Immature natural killer cell (primary cell): ENCODE data around the gene TBC1D16. TPM values are rescaled to one million over a fixed set of nuclear protein-coding genes. Genes with fewer than 3 reads are reported as not detected.
"Not testable (repeated sequence)": the region's sequence is repeated elsewhere in the genome, so short reads cannot be mapped to it uniquely, and the experiment has no call there.

ENCODE experiments used
- DNase-seq, 3 donors: peaks; one replicate each; pipeline ENCODE4 v3.0.0; 2022; ENCODE audit warnings: mixed read lengths in 1 of 3
- H3K27ac Mint-ChIP-seq, 6 donors: one replicate each; pipeline ENCODE4 v1.8.0; 2020; ENCODE audit warnings: mixed read lengths in 6 of 6, mild to moderate bottlenecking in 5 of 6, inconsistent platforms in 4 of 6, moderate library complexity in 3 of 6
- H3K27me3 Mint-ChIP-seq, 3 donors: one replicate each; pipeline ENCODE4 v1.8.0; 2020 to 2021; ENCODE audit warnings: low read depth in 3 of 3, mild to moderate bottlenecking in 3 of 3, mixed read lengths in 3 of 3, moderate library complexity in 3 of 3, inconsistent platforms in 1 of 3
- H3K36me3 Mint-ChIP-seq, 3 donors: one replicate each; pipeline ENCODE4 v1.8.0; 2020; ENCODE audit warnings: mixed read lengths in 3 of 3, inconsistent platforms in 2 of 3, mild to moderate bottlenecking in 2 of 3
- H3K4me1 Mint-ChIP-seq, 2 donors: one replicate each; pipeline ENCODE4 v1.8.0; 2020; ENCODE audit warnings: inconsistent platforms in 2 of 2, mild to moderate bottlenecking in 2 of 2, mixed read lengths in 2 of 2, moderate library complexity in 1 of 2
- H3K4me3 Mint-ChIP-seq, 5 donors: one replicate each; pipeline ENCODE4 v1.8.0; 2020; ENCODE audit warnings: mild to moderate bottlenecking in 5 of 5, mixed read lengths in 5 of 5, inconsistent platforms in 3 of 5, moderate library complexity in 3 of 5
- H3K9me3 Mint-ChIP-seq, 6 donors: one replicate each; pipeline ENCODE4 v1.8.0; 2020; ENCODE audit warnings: mild to moderate bottlenecking in 6 of 6, mixed read lengths in 6 of 6, inconsistent platforms in 4 of 6, moderate library complexity in 3 of 6
- polyA plus RNA-seq, 3 donors: library from polyadenylated mRNA; unstranded; fragments of 300-500 nt; fragmentation: Illumina TruSeq; gene quantifications; one replicate each; pipeline ENCODE4 v1.2.3, GENCODE V29; 2021

TBC1D16 gene
- polyA plus RNA-seq, 3 donors from 2014 or later, result 0.27 TPM; not detected in 2

DNA sequence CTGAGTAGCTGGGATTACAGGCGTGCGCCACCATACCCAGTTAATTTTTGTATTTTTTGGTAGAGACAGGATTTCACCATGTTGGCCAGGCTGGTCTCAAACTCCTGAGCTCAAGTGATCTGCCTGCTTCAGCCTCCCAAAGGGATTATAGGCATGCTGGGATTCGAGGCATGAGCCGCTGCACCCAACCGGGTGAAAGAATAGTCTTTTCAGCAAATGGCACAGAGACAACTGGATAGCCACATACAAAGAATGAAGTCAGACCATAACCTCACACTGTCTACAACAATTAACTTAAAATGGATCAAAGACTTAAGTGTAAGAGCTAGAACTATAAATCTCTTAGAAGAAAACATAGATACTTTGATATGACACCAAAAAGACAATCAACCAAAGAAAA is 67.6 kb downstream of the TBC1D16 start:
- Mint-ChIP-seq H3K9me3 (no peaks in the 10 kb centered on the region), H3K27me3 (peaks cover 3 to 18% (median 4%) of the 10 kb centered on the region in 3 donors), H3K36me3 (no peaks in the 10 kb centered on the region), H3K4me3 (no peak overlapping the region), H3K4me1 (no peaks in the 10 kb centered on the region), H3K27ac (no peak overlapping the region)
- DNase-seq, result no peak

DNA sequence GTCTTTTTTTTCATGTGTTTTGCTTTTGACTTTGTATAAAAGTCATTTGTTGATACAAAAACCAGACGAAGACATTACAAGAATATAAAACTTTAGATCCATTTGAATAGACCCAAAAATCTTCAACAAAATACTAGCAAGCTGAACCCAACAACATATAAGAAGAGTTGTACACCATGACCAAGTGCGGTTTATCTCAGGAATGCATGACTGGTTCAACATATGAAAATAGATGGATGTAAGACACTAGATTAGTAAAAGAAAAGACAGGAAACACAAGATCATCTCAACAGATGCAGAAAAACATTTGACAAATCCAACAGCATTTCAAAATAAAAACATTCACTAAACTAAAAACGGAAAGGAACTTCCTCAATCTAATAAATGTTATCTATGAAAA is 69.0 kb downstream of the TBC1D16 start:
- Mint-ChIP-seq H3K4me1 (no peaks in the 10 kb centered on the region), H3K36me3 (no peaks in the 10 kb centered on the region), H3K4me3 (no peak overlapping the region), H3K9me3 (no peaks in the 10 kb centered on the region), H3K27ac (no peak overlapping the region), H3K27me3 (peaks cover 3 to 18% (median 4%) of the 10 kb centered on the region in 3 donors)
- no peak for DNase-seq

DNA sequence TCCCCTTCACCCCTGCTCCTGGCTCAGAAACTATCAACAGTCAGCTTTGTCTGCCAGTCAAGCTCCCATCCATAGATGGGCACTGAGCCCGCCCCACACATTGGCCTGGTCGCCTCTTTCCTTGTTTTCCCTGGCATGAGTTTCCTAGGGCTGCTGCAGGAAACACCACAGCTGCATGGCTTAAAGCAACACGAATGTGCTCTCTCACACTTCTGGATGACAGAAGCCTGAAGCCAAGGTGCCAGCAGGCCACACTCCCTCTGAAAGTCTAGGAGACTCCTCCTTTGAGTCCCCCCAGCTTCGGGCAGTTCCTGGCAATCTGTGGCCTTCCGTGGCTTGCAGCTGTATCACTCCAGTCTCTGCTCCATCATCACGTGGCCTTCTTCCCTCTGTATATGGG is 69.9 kb downstream of the TBC1D16 start:
- no peaks in the 10 kb centered on the region for H3K4me1 Mint-ChIP-seq
- H3K4me3 Mint-ChIP-seq, result no peak overlapping the region

DNA sequence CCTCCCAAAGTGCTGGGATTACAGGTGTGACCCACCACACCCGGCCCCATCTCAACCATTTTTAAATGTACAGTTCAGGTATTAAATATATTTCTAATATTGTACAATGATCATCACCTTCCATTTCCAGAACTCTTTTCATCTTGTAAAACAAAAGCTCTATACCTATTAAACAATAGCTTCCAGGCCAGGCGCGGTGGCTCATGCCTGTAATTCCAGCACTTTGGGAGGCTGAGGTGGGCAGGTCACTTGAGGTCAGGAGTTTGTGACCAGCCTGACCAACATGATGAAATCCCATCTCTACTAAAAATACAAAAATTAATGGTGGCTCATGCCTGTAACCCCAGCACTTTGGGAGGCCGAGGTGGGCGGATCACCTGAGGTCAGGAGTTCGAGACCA is 73.2 kb downstream of the TBC1D16 start:
- DNase-seq, H3K27ac Mint-ChIP-seq, H3K4me3 Mint-ChIP-seq, H3K4me1 Mint-ChIP-seq, H3K9me3 Mint-ChIP-seq, H3K36me3 Mint-ChIP-seq: not testable (repeated sequence)
- H3K27me3 Mint-ChIP-seq, result peaks cover 2 to 17% (median 7%) of the 10 kb centered on the region in 3 donors

More for the DNA sequence above, 69.9 kb downstream of the TBC1D16 start:
- no peak for DNase-seq
- Mint-ChIP-seq H3K36me3 (no peaks in the 10 kb centered on the region), H3K9me3 (no peaks in the 10 kb centered on the region), H3K27me3 (peaks cover 3 to 20% (median 3%) of the 10 kb centered on the region in 3 donors), H3K27ac (no peak overlapping the region)

DNA sequence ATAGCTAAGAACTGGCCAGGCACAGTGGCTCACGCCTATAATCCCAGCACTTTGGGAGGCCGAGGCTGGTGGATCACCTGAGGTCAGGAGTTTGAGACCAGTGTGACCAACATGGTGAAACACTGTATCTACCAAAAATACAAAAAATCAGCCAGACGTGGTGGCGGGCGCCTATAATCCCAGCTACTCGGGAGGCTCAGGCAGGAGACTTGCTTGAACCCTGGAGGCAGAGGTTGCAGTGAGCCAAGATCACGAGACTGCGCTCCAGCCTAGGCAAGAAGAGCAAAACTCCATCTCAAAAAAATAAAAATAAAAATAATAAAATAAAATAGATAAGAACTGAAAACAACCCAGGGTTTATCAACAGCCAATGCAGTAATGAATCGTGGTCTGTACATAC is 74.1 kb downstream of the TBC1D16 start:
- not testable (repeated sequence) for H3K36me3 Mint-ChIP-seq, H3K4me1 Mint-ChIP-seq, H3K4me3 Mint-ChIP-seq, DNase-seq, H3K27ac Mint-ChIP-seq, H3K9me3 Mint-ChIP-seq
- peaks cover 2 to 15% (median 7%) of the 10 kb centered on the region in 3 donors for H3K27me3 Mint-ChIP-seq

DNA sequence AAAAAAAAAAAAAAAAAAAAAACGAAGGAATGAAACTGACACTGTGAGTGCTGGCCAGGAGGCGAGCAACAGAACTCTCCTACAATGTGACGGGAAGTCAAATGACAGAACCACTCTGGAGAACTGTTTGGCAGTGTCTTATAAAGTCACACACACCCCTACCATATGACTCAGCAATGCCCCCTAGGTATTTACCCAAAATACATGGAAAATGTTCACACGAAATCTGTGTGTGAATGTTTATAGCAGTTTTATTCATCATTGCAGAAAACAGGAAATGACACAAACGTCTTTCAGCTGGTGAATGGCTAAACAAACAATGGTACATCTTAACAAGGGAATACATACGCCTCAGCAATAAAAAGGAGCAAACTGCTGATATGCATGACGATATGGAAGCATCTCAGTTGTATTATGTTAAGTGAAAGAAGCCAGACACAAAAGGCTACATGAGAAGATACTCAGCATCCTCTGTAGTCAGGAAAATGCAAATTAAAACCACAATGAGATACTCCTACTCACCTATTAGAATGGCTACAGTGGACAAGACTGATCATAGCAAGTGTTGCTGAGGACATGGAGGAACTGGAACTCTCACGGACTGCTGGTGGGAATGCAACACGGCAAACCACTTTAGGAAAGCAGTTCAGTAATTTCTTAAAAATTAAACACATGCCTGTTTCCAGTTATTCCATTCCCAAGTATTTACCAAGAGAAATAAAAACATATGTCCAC is 74.7 kb downstream of the TBC1D16 start:
- H3K36me3 Mint-ChIP-seq, result no peaks in the 10 kb centered on the region
- DNase-seq, result no peak
- H3K4me1 Mint-ChIP-seq, result no peaks in the 10 kb centered on the region
- H3K9me3 Mint-ChIP-seq, result no peaks in the 10 kb centered on the region
- peaks cover 2 to 14% (median 7%) of the 10 kb centered on the region in 3 donors for H3K27me3 Mint-ChIP-seq
- no peak overlapping the region for H3K4me3 Mint-ChIP-seq
- no peak overlapping the region for H3K27ac Mint-ChIP-seq

DNA sequence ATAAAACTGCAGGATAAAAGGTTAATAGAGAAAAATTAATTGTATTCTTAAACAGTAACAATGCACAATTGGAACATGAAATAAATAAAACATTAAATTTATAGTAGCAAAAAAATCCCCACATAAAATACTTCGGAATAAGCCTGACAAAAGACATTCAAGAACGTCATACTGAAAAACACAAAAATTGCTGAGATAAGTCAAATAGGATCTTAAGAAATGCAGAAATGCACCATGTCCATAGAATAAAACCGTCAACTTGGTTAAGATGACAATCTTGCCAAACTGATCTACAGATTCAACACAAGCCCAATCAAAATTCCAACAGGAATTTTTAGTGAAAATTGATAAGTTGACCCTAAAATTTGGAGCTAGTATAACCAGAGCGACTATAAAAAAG is 76.6 kb downstream of the TBC1D16 start:
- Mint-ChIP-seq H3K36me3 (no peaks in the 10 kb centered on the region), H3K9me3 (no peaks in the 10 kb centered on the region), H3K27ac (no peak overlapping the region), H3K4me1 (no peaks in the 10 kb centered on the region), H3K27me3 (peaks cover 3 to 10% (median 4%) of the 10 kb centered on the region in 3 donors), H3K4me3 (no peak overlapping the region)
- no peak for DNase-seq

DNA sequence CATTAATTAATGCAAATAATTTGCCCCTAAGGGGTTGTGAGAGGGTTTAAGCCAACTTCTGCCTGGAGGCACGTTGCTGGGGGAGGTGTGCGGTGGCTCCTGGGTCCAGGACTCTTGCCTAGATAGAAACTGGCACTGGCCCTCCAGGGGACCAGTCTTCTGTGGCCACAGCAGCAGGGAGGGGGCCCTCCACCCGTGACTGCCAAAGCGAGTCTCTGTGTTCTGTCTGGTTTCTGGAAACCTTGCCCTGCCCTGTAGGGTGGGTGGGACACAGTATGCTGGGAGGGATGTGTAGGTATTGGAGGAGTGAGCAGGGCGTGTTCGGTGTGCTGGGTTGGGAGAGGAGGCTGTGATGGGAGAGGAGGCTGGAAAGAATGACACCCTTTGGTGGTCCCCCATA is 78.8 kb downstream of the TBC1D16 start:
- Mint-ChIP-seq H3K4me1 (no peaks in the 10 kb centered on the region), H3K4me3 (no peak overlapping the region), H3K9me3 (no peaks in the 10 kb centered on the region), H3K27me3 (peaks cover 3 to 10% (median 4%) of the 10 kb centered on the region in 3 donors), H3K36me3 (no peaks in the 10 kb centered on the region), H3K27ac (no peak overlapping the region)
- no peak for DNase-seq

DNA sequence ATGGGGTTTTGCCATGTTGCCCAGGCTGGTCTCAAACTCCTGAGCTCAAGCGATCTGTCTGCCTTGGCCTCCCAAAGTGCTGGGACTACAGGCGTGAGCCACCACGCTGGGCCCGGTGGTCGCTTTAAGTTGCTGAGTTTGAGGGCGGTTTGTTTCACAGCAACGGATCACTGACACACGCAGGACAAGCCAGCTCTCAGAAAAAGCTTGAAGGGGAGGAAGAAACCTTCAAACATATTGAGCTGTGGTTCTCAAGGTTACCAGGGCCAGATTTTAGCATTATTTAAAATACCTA is 79.3 kb downstream of the TBC1D16 start:
- not testable (repeated sequence) for DNase-seq, H3K36me3 Mint-ChIP-seq, H3K9me3 Mint-ChIP-seq, H3K27ac Mint-ChIP-seq, H3K4me3 Mint-ChIP-seq, H3K4me1 Mint-ChIP-seq
- peaks cover 3 to 10% (median 4%) of the 10 kb centered on the region in 3 donors for H3K27me3 Mint-ChIP-seq

DNA sequence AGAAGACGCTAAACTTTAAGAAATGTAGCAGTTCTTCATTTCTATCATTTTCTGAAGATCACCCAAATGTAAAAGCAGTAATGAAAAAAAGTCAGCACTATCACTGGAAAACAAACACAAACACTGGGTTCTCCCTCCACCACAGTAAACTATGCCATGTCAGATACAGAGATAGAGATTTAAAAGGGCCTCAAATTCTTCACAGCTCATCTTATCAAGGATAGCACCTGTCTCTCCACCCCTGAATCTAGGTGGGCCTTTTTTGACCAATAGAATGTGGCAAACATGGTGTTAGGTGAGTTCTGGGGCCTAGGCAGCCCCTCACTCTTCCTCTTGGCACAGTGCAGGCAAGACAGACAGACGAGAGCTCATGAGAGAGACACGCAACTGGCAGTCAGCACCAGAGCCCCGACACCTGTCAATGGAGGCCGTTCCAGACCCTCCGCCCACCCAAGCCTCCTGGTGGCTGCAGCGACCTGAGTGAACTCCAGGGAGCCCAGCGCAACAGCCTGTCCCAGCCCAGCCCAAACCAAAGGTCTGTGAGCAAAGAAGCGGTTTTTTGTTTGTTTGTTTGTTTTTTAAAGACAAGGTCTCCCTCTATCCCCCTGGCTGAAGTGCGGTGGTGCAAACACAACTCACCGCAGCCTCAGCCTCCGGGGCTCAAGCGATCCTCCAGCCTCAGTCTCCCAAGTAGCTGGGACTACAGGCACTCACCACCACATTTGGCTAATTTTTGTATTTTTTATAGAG is 79.8 kb downstream of the TBC1D16 start:
- DNase-seq, result no peak
- Mint-ChIP-seq H3K4me1 (no peaks in the 10 kb centered on the region), H3K36me3 (no peaks in the 10 kb centered on the region), H3K4me3 (no peak overlapping the region), H3K27me3 (peaks cover 3 to 6% (median 4%) of the 10 kb centered on the region in 3 donors), H3K9me3 (no peaks in the 10 kb centered on the region), H3K27ac (no peak overlapping the region)

DNA sequence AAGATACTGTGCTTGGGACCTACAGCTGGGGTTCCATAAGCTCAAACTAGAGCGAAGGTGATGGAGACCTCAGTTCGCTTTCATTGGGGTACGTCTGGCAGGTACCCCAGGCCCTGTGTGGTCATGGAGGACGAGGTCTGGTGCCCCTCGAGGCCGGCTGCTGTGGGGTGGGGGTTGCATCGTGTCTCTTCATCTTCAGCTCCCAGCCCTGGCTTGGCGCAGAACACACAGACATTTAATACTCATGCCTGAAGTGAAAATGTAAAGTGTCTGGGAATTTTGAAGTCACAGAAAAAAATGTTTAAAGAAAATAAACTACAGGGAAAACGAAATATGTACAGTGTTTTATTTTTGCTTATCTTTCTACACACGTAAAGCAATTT is 80.5 kb downstream of the TBC1D16 start:
- no peak overlapping the region for H3K27ac Mint-ChIP-seq
- no peak for DNase-seq
- no peaks in the 10 kb centered on the region for H3K9me3 Mint-ChIP-seq
- no peaks in the 10 kb centered on the region for H3K4me1 Mint-ChIP-seq
- H3K27me3 Mint-ChIP-seq, result peaks cover 3 to 4% (median 4%) of the 10 kb centered on the region in 3 donors
- H3K4me3 Mint-ChIP-seq, result no peak overlapping the region
- H3K36me3 Mint-ChIP-seq, result no peaks in the 10 kb centered on the region

DNA sequence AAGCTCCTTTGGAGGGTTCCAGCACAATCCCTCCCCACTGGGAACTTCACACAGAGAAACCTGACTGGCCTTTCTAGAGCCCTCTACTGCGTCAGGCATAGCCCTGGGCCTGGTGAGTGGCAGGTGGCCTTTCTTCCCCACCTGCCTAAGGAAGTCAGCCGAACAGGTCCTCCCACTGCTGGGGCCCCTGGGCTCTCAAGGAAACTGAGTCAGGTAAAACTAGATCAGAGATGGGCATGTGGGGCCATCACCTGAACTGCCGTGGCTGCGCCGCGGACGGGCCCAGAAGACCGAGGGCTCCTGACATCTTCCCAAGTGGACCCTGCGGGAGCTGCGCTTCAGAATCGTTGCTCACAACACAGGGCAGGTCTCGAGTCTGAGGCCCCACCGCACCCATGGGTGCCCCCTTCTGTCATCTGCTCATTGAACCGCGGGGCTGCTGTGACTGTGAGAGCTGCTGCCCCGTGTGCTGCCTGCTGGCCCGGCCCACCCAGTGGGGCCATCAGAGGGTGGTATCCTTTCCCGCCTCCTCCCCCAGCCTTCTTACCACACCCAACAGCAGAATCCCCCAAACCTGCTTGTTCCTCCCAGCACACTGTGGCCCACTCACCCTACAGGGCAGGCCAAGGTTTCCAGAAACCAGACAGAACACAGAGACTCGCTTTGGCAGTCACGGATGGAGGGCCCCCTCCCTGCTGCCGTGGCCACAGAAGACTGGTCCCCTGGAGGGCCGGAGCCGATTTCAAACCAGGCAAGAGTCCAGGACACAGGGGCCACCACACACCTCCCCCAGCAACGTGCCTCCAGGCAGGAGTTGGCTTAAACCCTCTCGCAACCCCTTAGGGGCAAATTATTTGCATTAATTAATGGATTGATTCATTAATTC is 81.1 kb downstream of the TBC1D16 start:
- Mint-ChIP-seq H3K4me1 (no peaks in the 10 kb centered on the region), H3K27ac (no peak overlapping the region), H3K27me3 (peaks cover 0 to 4% (median 3%) of the 10 kb centered on the region in 3 donors), H3K4me3 (no peak overlapping the region), H3K9me3 (no peaks in the 10 kb centered on the region), H3K36me3 (no peaks in the 10 kb centered on the region)
- DNase-seq, result no peak

DNA sequence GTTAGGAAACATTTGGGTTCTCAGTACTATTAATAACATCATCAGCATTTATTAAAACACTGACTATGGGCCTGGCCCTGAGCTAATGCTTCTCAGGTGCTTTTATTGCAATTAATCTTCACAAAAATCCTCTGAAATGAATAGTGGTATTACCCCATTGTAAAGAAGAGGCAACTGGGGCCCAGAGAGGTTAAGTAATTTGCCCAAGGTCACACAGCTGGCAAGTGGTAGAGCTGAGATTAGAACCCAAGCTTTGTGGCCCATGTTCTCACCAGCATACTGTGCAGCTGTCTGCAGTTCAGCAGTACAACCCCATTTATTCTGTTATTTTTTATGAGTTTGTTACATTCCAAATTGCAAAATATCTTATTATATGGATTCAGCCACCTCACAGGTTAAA is 82.3 kb downstream of the TBC1D16 start:
- H3K36me3 Mint-ChIP-seq, result no peaks in the 10 kb centered on the region
- H3K4me1 Mint-ChIP-seq, result no peaks in the 10 kb centered on the region
- no peaks in the 10 kb centered on the region for H3K9me3 Mint-ChIP-seq
- H3K27me3 Mint-ChIP-seq, result peaks cover 0 to 2% (median 0%) of the 10 kb centered on the region in 3 donors
- H3K4me3 Mint-ChIP-seq, result no peak overlapping the region
- DNase-seq, result no peak
- H3K27ac Mint-ChIP-seq, result no peak overlapping the region

DNA sequence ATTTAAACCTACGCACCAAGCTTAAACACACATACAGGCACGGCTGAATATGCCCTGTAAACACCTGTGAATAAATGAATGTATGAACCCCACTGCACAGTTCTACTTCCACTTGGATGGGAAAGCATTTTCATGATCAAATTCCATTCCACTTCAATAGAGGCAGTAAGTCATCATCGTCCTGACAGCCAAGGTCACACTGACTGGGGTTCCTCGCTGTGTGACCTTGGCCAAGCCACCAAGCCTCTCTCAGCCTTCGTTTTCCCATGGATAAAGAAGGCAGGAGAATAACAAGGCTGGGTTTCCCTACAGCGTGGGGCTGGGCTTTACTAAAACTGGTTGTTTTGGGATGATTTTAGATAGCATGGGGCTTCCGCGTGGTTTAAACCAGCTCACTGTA is 82.8 kb downstream of the TBC1D16 start:
- Mint-ChIP-seq H3K4me3 (no peak overlapping the region), H3K36me3 (no peaks in the 10 kb centered on the region), H3K4me1 (no peaks in the 10 kb centered on the region), H3K27ac (no peak overlapping the region), H3K27me3 (peaks cover 0 to 2% (median 0%) of the 10 kb centered on the region in 3 donors), H3K9me3 (no peaks in the 10 kb centered on the region)
- DNase-seq, result no peak
